Activated B cell treated with CpG ODN at 0.5 μM for 24 hours (primary cell): Measurements from ENCODE around the gene CALML4. TPM values are rescaled to one million over a fixed set of nuclear protein-coding genes. Genes with fewer than 3 reads are reported as not detected.
"Not testable (repeated sequence)": the region's sequence is repeated elsewhere in the genome, so short reads cannot be mapped to it uniquely, and the experiment has no call there.

Source experiments
- ATAC-seq: fragments of 200-7000 bp; cut with Tn5 transposase; one replicate; pipeline ENCODE4 v1.10.0; 2021; ENCODE audit warnings: low read depth, mild to moderate bottlenecking, moderate library complexity
- CTCF ChIA-PET: fragments of 350-600 bp; sonication (Branson Sonifier 250); formaldehyde crosslinking; loops from one replicate; lab custom pipeline; 2021; ENCODE audit warnings: antibody characterized with exemption; lab: Charles Lee
- POLR2A ChIA-PET: fragments of 350-600 bp; sonication (Branson Sonifier 250); formaldehyde crosslinking; loops from one replicate; lab custom pipeline; 2021; ENCODE audit warnings: antibody characterized with exemption; lab: Charles Lee
- DNase-seq: peaks from one replicate; pipeline ENCODE4 v3.0.0; 2022
- H3K27ac Mint-ChIP-seq: one replicate; pipeline ENCODE4 v1.8.0; 2020; ENCODE audit warnings: mixed read lengths
- H3K27me3 Mint-ChIP-seq: one replicate; pipeline ENCODE4 v1.8.0; 2021; ENCODE audit warnings: mixed read lengths
- H3K36me3 Mint-ChIP-seq: one replicate; pipeline ENCODE4 v1.8.0; 2021; ENCODE audit warnings: low read depth, mixed read lengths
- H3K4me1 Mint-ChIP-seq: one replicate; pipeline ENCODE4 v1.8.0; 2021; ENCODE audit warnings: mixed read lengths
- H3K4me3 Mint-ChIP-seq: one replicate; pipeline ENCODE4 v1.8.0; 2020; ENCODE audit warnings: mild to moderate bottlenecking, mixed read lengths
- H3K9me3 Mint-ChIP-seq: one replicate; pipeline ENCODE4 v1.8.0; 2020; ENCODE audit warnings: mixed read lengths
- CTCF ChIP-seq: fragments of 200-600 bp; IDR thresholded peaks from one replicate; pipeline ENCODE4 v1.8.0; 2022; ENCODE audit warnings: antibody characterized with exemption, mild to moderate bottlenecking
- intact Hi-C: fragments of 100-400 bp; cut with micrococcal nuclease; formaldehyde crosslinking; loops from one replicate; pipeline ENCODE4 v1.15.1; 2024
- total RNA-seq: library from RNA; stranded (reverse); gene quantifications from 2 replicates; pipeline ENCODE4 v1.2.3, GENCODE V29; 2022

The CALML4 gene
- total RNA-seq, 1 donor from 2014 or later, result 5.0 TPM

- H3K4me1 Mint-ChIP-seq, result no peaks in the 10 kb centered on the region
Observed at GRCh38 chr15:68241088-68241935, 36.2 kb upstream of the CALML4 start.

GRCh38 chr15:68239025-68239424, 33.9 kb upstream of the CALML4 start:
- ATAC-seq, result no peak
- no peaks in the 10 kb centered on the region for H3K4me1 Mint-ChIP-seq
- no peak overlapping the region for H3K4me3 Mint-ChIP-seq
- CTCF ChIA-PET, result no interaction called here
- DNase-seq, result no peak
- no peaks in the 10 kb centered on the region for H3K36me3 Mint-ChIP-seq
- TF ChIP-seq CTCF, result no peak
- H3K27ac Mint-ChIP-seq, result no peak overlapping the region
- peaks cover 11% of the 10 kb centered on the region for H3K9me3 Mint-ChIP-seq
- POLR2A ChIA-PET, result no interaction called here
- H3K27me3 Mint-ChIP-seq, result no peaks in the 10 kb centered on the region
- intact Hi-C loops, result no loop called here

More at GRCh38 chr15:68241088-68241935, 36.2 kb upstream of the CALML4 start:
- DNase-seq, result no peak
- TF ChIP-seq CTCF, result no peak
- no peaks in the 10 kb centered on the region for H3K27me3 Mint-ChIP-seq
- H3K36me3 Mint-ChIP-seq, result no peaks in the 10 kb centered on the region
- POLR2A ChIA-PET, result no interaction called here
- CTCF ChIA-PET, result interaction anchor here (0.7 kb wide), 1 partner anchor 11 kb away, joined by 3 read pairs; no protein-coding TSS in a partner anchor
- peaks cover 16% of the 10 kb centered on the region for H3K9me3 Mint-ChIP-seq
- no peak overlapping the region for H3K27ac Mint-ChIP-seq
- H3K4me3 Mint-ChIP-seq, result no peak overlapping the region
- intact Hi-C loops, result no loop called here
- no peak for ATAC-seq

- no peaks in the 10 kb centered on the region for H3K9me3 Mint-ChIP-seq
- no peak for DNase-seq
- intact Hi-C loops, result no loop called here
- CTCF ChIA-PET, result no interaction called here
- TF ChIP-seq CTCF, result no peak
- H3K36me3 Mint-ChIP-seq, result no peaks in the 10 kb centered on the region
- no peak for ATAC-seq
- peaks cover 12% of the 10 kb centered on the region for H3K4me1 Mint-ChIP-seq
- H3K4me3 Mint-ChIP-seq, result no peak overlapping the region
- POLR2A ChIA-PET, result no interaction called here
- no peak overlapping the region for H3K27ac Mint-ChIP-seq
- no peaks in the 10 kb centered on the region for H3K27me3 Mint-ChIP-seq
Observed at GRCh38 chr15:68235022-68235421, 29.9 kb upstream of the CALML4 start.

- H3K36me3 Mint-ChIP-seq, CTCF ChIA-PET, H3K9me3 Mint-ChIP-seq, POLR2A ChIA-PET, H3K27ac Mint-ChIP-seq, ATAC-seq, intact Hi-C loops, H3K27me3 Mint-ChIP-seq, DNase-seq, H3K4me3 Mint-ChIP-seq: not testable (repeated sequence)
- peaks cover 16% of the 10 kb centered on the region for H3K4me1 Mint-ChIP-seq
Observed at GRCh38 chr15:68234520-68234919, 29.4 kb upstream of the CALML4 start.

GRCh38 chr15:68234060-68234459, 28.9 kb upstream of the CALML4 start:
- Mint-ChIP-seq H3K27ac (no peak overlapping the region), H3K4me3 (no peak overlapping the region), H3K27me3 (no peaks in the 10 kb centered on the region), H3K4me1 (peaks cover 16% of the 10 kb centered on the region), H3K9me3 (no peaks in the 10 kb centered on the region), H3K36me3 (peaks cover 3% of the 10 kb centered on the region)
- TF ChIP-seq CTCF, result no peak
- DNase-seq (no peak), ATAC-seq (no peak)
- ChIA-PET CTCF (no interaction called here), POLR2A (no interaction called here)
- intact Hi-C loops, result no loop called here
